ENCODE results near the gene TRIM17. TPM values are rescaled to one million over a fixed set of nuclear protein-coding genes. Genes with fewer than 3 reads are reported as not detected.
A peak's percentile ranks its signal among the peaks of the same experiment; 100 is the strongest.

Gene TRIM17
- total RNA-seq, 2 experiments from 2014 or later: 1.9 to 2.7 TPM

DNA sequence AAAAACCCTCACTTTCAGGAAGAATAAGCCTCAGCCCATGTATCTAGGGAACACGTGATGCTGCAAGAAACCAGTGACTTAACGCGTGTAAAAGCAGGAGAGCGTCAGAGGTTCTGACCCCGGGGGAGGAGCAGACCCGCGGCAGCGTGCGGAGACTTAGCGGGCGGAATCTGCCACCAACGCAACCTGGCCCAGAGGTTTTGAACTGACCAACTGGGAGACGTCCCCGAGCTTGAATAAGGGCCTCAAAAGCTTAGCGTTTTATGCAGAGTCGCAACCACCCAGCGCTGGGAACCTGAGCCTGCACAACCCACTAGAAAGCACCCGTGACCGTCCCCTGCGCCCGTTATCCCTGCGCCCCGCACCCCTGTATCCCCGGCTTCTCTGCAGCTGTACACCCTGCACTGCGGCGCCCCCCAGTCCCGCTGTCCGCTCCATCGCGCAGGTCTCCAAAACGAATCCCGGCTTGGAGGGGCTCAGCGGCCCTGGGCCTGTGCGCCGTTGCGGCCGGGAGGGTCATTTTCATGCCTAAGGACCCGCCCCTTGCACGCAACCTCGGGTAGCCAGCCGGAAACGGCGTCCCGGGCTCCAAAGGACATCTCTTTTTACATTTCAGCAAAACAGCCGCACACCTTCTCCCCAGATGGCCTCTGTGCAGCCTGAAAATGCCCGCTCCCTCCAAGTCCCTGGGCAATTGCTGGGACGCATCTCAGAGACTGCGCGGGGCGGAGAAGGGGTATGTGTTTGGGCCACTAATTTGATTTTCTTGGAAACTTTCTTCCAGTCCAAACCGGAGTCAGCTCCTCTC lies 29.4 kb upstream of the TRIM17 start:
- H3K9me3 Mint-ChIP-seq: no peaks in the 10 kb centered on the region
- ATAC-seq: peak; percentile 89
- POLR2A ChIA-PET: interaction anchor here (0.7 to 1.3 kb wide), 3 partner anchors 11 to 40 kb away, joined by 3 to 4 read pairs (median 4); partner anchors contain the start of gene TRIM11
- peaks cover 12% of the 10 kb centered on the region for H3K4me1 Mint-ChIP-seq (ENCODE audit: low read depth)
- peaks cover 45% of the 10 kb centered on the region for H3K27me3 Mint-ChIP-seq
- H3K36me3 Mint-ChIP-seq (ENCODE audit: low read depth): no peaks in the 10 kb centered on the region
- peak overlapping the region; percentile 64 for H3K4me3 Mint-ChIP-seq
- CTCF ChIA-PET: interaction anchor here (1.0 kb wide), 2 partner anchors 11 to 55 kb away, joined by 3 read pairs; no protein-coding TSS in a partner anchor
- intact Hi-C loops (cut with micrococcal nuclease): no loop called here
- TF ChIP-seq, protein P1, sequence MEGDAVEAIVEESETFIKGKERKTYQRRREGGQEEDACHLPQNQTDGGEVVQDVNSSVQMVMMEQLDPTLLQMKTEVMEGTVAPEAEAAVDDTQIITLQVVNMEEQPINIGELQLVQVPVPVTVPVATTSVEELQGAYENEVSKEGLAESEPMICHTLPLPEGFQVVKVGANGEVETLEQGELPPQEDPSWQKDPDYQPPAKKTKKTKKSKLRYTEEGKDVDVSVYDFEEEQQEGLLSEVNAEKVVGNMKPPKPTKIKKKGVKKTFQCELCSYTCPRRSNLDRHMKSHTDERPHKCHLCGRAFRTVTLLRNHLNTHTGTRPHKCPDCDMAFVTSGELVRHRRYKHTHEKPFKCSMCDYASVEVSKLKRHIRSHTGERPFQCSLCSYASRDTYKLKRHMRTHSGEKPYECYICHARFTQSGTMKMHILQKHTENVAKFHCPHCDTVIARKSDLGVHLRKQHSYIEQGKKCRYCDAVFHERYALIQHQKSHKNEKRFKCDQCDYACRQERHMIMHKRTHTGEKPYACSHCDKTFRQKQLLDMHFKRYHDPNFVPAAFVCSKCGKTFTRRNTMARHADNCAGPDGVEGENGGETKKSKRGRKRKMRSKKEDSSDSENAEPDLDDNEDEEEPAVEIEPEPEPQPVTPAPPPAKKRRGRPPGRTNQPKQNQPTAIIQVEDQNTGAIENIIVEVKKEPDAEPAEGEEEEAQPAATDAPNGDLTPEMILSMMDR (IDR thresholded peaks at IDR 0.05): no peak
- peak; percentile 62 for DNase-seq
- no peak overlapping the region for H3K27ac Mint-ChIP-seq

DNA sequence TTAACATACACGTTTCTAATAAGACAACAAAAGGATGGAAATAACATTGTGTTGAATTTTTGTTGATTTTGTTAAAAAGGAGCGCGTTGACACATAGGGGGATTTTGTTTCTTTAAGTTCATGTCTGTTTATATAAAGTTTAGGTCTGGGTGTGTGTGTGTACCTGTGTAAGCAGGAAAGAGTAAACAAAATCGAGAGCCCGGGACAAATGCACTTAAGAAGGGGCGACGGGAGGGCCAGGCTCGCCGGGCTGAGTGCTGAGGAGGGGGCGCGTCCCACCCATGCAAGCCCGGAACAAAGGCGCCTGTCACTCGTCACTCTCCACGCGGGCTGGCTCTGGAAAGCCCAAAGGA lies 28.8 kb upstream of the TRIM17 start:
- TF ChIP-seq, protein P1 (IDR thresholded peaks at IDR 0.05): no peak
- intact Hi-C loops (cut with micrococcal nuclease): no loop called here
- H3K27me3 Mint-ChIP-seq: peaks cover 50% of the 10 kb centered on the region
- H3K4me3 Mint-ChIP-seq: peak overlapping the region; percentile 64
- ATAC-seq (peak; percentile 35), DNase-seq (no peak)
- peaks cover 12% of the 10 kb centered on the region for H3K4me1 Mint-ChIP-seq (ENCODE audit: low read depth)
- POLR2A ChIA-PET: interaction anchor here (0.7 to 1.3 kb wide), 3 partner anchors 12 to 41 kb away, joined by 3 to 4 read pairs (median 4); partner anchors contain the start of gene TRIM11
- no peak overlapping the region for H3K27ac Mint-ChIP-seq
- CTCF ChIA-PET: interaction anchor here (0.7 to 1.0 kb wide), 2 partner anchors 8 to 56 kb away, joined by 3 read pairs; no protein-coding TSS in a partner anchor
- no peaks in the 10 kb centered on the region for H3K9me3 Mint-ChIP-seq
- H3K36me3 Mint-ChIP-seq (ENCODE audit: low read depth): no peaks in the 10 kb centered on the region

DNA sequence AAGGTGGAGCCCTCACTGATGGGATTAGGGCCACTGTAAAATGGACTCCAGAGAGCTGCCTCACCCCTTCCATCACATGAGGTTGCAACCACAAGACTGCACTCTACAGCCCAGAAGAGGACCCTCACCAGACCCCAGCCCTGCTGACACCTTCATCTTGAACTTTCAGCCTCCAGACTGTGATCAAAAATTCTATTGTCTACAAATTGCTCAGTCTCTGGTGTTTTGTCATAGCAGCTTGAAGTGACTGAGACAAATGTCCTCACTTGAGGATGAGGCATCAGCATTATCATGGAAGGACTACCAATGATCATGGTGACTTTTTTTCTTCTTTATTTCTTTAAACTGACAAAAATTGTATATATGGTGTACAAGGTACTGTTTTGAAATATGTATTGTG lies 26.7 kb upstream of the TRIM17 start:
- TF ChIP-seq, protein P1 (IDR thresholded peaks at IDR 0.05): no peak
- no peaks in the 10 kb centered on the region for H3K9me3 Mint-ChIP-seq
- no peak overlapping the region for H3K4me3 Mint-ChIP-seq
- H3K27ac Mint-ChIP-seq: no peak overlapping the region
- peaks cover 11% of the 10 kb centered on the region for H3K4me1 Mint-ChIP-seq (ENCODE audit: low read depth)
- no peaks in the 10 kb centered on the region for H3K36me3 Mint-ChIP-seq (ENCODE audit: low read depth)
- ATAC-seq (no peak), DNase-seq (no peak)
- peaks cover 58% of the 10 kb centered on the region for H3K27me3 Mint-ChIP-seq
- POLR2A ChIA-PET: no interaction called here
- CTCF ChIA-PET: no interaction called here
- intact Hi-C loops (cut with micrococcal nuclease): no loop called here

DNA sequence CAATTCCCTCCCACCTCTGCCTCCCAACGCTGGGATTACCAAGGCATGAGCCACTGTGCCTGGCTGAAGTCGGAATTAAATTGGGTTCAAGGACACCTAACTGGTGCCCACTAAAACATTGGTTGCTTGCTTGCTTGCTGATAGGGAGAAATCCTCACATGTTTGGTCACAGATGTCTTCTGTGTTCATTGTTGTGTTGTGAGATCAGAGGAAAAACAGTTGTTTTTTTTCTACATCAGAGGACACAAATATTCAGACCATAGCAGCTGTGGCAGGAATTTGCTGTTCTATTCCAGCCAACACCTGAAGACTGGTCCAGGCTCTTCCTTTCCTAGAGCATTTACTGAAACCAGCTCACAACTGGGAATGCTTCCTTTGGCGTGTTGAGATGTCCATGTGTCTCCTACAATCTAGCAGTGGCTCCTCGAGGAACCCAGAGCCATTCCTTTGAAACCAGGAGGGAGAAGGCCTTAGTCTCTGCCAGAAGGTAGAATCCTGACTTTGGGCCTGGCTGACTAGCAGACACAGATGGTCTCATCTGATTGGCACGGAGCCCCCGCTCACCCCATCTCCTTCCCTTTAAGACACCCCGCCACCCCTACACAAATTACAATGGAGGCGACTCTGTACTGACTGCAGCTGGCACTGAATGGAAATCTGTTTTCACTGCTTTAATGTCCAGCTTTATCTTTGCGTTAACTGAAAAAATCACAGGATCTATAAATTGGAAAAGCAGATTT lies 24.3 kb upstream of the TRIM17 start:
- TF ChIP-seq, protein P1 (IDR thresholded peaks at IDR 0.05): no peak
- Mint-ChIP-seq H3K36me3 (ENCODE audit: low read depth) (no peaks in the 10 kb centered on the region), H3K4me3 (no peak overlapping the region), H3K27ac (no peak overlapping the region), H3K9me3 (no peaks in the 10 kb centered on the region), H3K27me3 (peaks cover 46% of the 10 kb centered on the region), H3K4me1 (ENCODE audit: low read depth) (peaks cover 8% of the 10 kb centered on the region)
- CTCF ChIA-PET: interaction anchor here (0.6 kb wide), 1 partner anchor 441 kb away, joined by 3 read pairs; no protein-coding TSS in a partner anchor
- intact Hi-C loops (cut with micrococcal nuclease): no loop called here
- POLR2A ChIA-PET: no interaction called here
- ATAC-seq (no peak), DNase-seq (no peak)
